SK-N-DZ (cell line): ENCODE results near the gene DNLZ.

Experiments used
- DNase-seq: peaks from one replicate; pipeline ENCODE4 v3.0.0-alpha.2; 2015; ENCODE audit warnings: low spot score

DNLZ gene

DNA sequence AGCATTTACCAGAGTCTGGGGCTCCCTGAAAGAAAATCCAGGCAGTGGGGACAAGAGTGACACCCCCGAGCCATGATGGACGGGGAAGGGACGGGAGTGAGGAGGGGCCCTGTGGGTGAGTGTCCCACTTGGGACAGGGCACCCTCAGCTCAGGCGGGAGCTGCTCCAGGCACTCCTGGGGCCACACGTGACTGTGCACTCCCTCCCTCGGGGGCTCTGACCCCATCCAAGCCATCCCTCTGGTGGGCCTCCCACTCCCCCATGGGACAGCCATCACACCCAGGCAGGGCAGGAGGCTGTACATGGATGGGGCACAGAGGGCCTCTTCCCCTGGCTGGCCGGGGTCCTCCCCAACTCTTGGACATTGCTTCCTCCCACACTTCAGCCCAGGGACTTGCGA is 12.9 kb upstream of the DNLZ start:
- no peak for DNase-seq

GRCh38 chr9:136375096-136375495 is 11.6 kb upstream of the DNLZ start:
- no peak for DNase-seq

DNA sequence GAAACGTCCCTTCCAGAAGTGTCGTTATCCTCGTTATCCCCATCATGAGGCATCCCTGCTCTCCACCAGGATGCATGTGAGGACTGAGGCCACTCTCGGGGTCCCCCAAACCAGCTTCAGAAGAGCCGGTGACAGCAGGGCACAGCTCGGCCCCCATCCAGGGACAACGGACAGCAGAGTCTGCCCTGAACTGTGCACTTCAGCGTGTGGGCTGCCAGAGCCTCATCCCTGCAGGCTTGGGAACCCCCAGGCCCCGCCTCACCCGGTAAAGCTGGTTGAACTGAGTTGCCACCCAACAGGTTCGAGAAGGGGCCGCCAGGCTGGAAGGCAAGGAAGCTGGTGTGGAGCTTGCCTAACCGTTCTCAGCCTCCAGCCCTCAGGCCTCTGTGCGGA is 10.6 kb upstream of the DNLZ start:
- DNase-seq = no peak

- peak; percentile 86 for DNase-seq
Measured at GRCh38 chr9:136373300-136374182, 10.0 kb upstream of the DNLZ start, which contains the start of gene CARD9. Gene CARD9 (minus strand): TSS chr9:136373669. CDS start chr9:136372078, 1,591 bp downstream.

DNA sequence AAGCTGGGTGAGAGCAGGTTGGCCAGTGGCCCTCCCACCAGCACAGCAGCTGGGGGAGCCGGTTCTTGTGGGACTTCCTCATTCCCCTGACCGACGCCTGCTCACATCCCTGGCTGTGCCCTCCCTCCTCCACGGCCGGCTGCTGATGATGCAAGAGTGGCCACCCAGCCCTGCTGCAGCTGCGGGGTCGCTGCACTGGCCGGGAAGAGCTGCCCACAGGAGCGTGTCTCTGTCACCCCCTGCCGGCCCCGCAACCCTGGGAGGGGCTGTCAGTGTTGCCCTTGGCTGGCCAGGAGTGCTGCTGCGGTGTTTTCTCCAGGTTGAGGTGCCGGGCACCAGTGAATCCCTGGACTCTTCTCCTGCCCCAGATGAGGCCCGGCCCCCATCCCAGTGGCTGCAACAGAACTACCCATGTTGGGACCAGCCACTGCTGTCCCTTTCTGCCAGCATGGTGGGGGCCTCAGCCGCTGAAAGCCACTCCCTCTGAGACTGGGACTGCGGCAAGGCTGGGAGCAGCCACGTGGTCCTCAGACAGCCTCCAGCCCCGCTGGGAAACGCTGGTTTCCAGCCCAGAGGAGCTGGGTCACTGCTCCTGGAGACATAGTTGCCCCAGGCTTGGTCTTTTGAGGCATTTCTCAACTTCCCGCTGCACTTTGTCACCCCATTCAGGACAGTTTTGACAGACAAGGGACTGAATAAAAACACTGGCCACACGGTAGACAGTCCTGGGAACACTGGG is 9.2 kb upstream of the DNLZ start:
- DNase-seq = peak; percentile 74

- DNase-seq = no peak
Measured at GRCh38 chr9:136372006-136372405, 8.5 kb upstream of the DNLZ start.

DNA sequence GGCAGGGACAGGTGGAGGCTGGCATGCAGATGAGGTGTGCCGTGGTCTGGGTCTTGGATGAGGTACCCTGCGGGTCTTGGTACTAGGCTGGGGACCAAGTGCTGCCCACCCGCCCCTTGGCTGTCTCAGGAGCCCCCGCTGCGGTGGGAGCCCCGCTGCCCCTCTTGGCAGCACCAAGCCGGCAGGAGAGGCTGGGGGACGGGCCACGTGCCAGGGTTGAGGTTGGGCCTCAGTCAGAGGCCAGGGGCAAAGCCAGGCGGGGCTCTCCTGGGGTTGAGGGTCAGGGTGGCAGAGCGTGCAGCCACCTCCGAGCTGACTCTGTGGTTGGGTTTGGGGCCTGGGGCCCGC is 8.0 kb upstream of the DNLZ start:
- DNase-seq = no peak

GRCh38 chr9:136370687-136371532 is 7.4 kb upstream of the DNLZ start:
- no peak for DNase-seq

GRCh38 chr9:136370037-136370436 is 6.5 kb upstream of the DNLZ start:
- no peak for DNase-seq

DNA sequence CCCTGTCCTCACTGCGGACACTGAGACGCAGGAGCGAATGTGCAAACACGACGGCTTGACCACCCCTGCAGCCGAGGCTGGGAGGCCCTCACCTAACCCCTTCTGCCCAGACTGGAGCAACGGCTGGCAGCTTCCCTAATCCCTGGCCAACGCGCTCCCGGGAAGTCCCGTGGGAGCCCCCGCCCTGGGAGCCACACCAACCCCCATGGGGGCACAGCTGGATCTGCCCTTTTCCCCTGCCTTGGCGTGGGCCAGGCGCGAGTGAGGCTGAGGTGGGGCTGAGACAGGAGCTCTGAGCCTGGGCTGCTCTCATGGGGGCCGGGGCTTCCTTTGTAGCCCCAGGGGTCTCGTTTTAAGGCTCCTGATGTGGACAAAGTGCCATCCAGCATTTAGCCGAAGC is 4.6 kb upstream of the DNLZ start:
- no peak for DNase-seq

DNA sequence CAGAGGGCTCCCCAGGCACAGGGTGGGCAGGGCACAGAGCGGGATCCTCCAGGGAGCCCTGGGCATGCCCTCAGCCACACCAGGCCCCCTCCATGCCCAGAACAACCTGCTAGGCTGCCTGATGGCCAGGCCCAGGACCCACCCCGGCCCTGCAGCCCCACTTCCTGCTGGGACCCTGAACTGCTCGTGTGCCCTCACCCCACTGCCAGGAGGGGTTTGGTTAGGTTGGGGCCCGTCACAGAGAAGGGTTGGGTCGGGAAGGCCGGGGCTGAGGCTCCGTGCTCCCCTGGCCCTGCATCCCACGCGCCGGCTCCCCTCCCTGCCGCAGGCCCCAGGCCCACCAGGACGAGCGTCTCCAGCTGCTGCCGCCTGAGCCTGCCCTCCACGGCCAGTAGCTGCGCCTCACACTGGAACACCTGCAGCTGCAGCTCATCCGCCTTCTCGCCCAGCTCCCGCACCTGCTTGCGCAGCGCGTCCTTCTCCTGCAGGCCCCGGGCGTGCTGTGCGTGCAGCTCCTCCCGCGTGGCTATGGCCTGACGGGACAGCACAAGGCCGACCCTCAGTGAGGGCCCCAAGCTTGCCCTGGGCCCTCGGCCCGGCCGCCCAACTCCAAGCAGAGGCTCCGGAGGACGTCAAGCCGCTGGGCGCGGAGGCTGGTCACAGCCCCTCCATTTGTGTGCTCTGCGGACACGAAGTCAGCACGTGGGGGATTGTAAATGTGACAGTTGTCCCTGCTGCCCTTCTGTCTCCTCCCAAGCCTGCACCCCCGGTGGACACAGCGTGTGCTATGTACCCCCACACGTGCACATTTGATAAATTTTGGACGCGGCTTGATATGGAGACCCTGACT is 4.0 kb upstream of the DNLZ start:
- no peak for DNase-seq

- DNase-seq = no peak
Measured at GRCh38 chr9:136366826-136367225, 3.3 kb upstream of the DNLZ start.

GRCh38 chr9:136365775-136366222 is 2.3 kb upstream of the DNLZ start:
- DNase-seq = no peak

GRCh38 chr9:136364942-136365774 is 1.6 kb upstream of the DNLZ start:
- peak; percentile 59 for DNase-seq

DNA sequence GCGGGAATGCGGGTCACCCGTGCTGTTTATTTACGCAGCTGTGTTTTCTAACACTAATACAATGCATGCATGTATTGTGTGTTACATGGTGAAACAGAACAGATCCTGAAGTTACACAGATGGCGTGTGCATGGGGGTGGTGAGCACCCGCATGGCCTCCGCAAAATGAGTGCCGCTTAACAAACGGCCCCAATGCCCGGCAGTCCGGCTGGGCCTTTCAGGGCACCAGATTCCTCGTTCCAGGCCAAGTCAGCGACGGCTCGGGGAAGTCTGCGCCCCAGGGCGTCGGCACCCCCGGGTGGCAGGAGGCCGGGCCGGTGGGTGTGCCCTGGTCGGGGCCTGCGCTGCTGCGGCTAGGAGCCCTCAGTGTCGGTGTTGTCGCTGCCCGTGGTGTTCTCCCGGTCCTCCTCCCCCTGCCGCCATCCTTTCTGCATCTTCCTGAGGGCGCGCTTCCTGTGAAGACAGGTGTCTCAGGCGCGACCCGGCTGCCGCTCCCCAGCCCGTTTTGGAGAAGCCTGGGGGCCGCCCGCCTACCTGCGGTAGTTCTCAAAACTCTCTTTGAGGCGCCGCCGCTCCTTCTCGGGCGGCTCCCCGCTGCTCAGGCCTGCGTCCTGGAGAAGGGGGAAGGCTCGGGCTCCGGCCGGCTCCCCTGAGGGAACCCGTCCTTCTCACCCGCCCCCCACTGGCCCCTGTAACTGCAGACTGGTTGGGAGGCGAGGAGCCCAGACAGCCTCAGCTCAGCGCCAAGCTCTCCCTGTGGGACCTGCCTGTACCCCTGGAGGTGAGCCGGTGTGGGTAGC is 605 bp upstream of the DNLZ start:
- DNase-seq = no peak

- DNase-seq = no peak
Measured at GRCh38 chr9:136362450-136362784, 1.1 kb downstream of the DNLZ start.

- DNase-seq = peak; percentile 80
Measured at GRCh38 chr9:136361754-136362449, 1.6 kb downstream of the DNLZ start.

- DNase-seq = peak; percentile 64
Measured at GRCh38 chr9:136361047-136361753, 2.3 kb downstream of the DNLZ start.
